Panc1 (cell line): ENCODE results near the gene MAMSTR. TPM values are rescaled to one million over a fixed set of nuclear protein-coding genes. Genes with fewer than 3 reads are reported as not detected.

ENCODE experiments used
- ATAC-seq: fragments of 200-7000 bp; cut with Tn5 transposase; 2 replicates; pipeline ENCODE4 v1.9.1; 2020; ENCODE audit warnings: mild to moderate bottlenecking, moderate library complexity
- BruUV-seq: library from RNA; stranded (reverse); fragments of 400-500 nt; replicated peaks from 2 replicates; lab custom pipeline; 2021; lab: Mats Ljungman, UMichigan
- CTCF ChIA-PET: fragments of 300-600 bp; sonication (Branson Sonifier 250); formaldehyde crosslinking; loops from one replicate; lab custom pipeline; 2022; ENCODE audit warnings: antibody characterized with exemption; lab: Charles Lee
- POLR2A ChIA-PET: fragments of 300-600 bp; sonication (Branson Sonifier 250); formaldehyde crosslinking; loops from one replicate; lab custom pipeline; 2022; ENCODE audit warnings: antibody characterized with exemption; lab: Charles Lee
- DNase-seq: peaks from one replicate; pipeline ENCODE4 v3.0.0-alpha.2; 2010; ENCODE audit warnings: low read depth, low spot score
- H3K27ac ChIP-seq: 2 replicates; pipeline ENCODE4 v1.5.1; 2011; ENCODE audit warnings: mild to moderate bottlenecking, low read length, inconsistent platforms
- H3K27me3 ChIP-seq: fragments of 200-500 bp; sonication (Bioruptor generic); 2 replicates; pipeline ENCODE4 v1.6.0; 2014; ENCODE audit warnings: low read length, inconsistent platforms; ENCODE audit not compliant: control insufficient read depth, insufficient read depth
- H3K36me3 ChIP-seq: fragments of 200-500 bp; sonication (Bioruptor generic); 2 replicates; pipeline ENCODE4 v1.5.1; 2014; ENCODE audit warnings: inconsistent platforms, mild to moderate bottlenecking, low read length, moderate library complexity; ENCODE audit not compliant: control insufficient read depth, insufficient read depth
- H3K4me1 ChIP-seq: 2 replicates; pipeline ENCODE4 v1.5.1; 2011; ENCODE audit warnings: inconsistent platforms, mild to moderate bottlenecking, low read length, moderate library complexity; ENCODE audit not compliant: control insufficient read depth, insufficient read depth
- H3K4me3 ChIP-seq, 2 experiments: 2 replicates each; pipeline ENCODE4 v1.5.1; 2011 to 2012; ENCODE audit warnings: low read depth in 2 of 2, low read length in 2 of 2, mild to moderate bottlenecking in 2 of 2, inconsistent platforms in 1 of 2, moderate library complexity in 1 of 2
- H3K9me3 ChIP-seq: fragments of 200-500 bp; sonication (Bioruptor generic); 2 replicates; pipeline ENCODE4 v1.5.1; 2014; ENCODE audit warnings: low read depth, mild to moderate bottlenecking, inconsistent platforms, low read length, moderate library complexity; ENCODE audit not compliant: control insufficient read depth, insufficient read depth
- POLR2AphosphoS5 ChIP-seq: IDR thresholded peaks from 2 replicates; pipeline ENCODE4 v1.6.1; 2012; ENCODE audit warnings: mild to moderate bottlenecking, low read depth, low read length, moderate library complexity
- TCF7L2 ChIP-seq: IDR thresholded peaks from 2 replicates; pipeline ENCODE4 v1.6.1; 2011; ENCODE audit warnings: mild to moderate bottlenecking, low read depth, low read length, inconsistent platforms
- in situ Hi-C: cut with HindIII; loops from 2 replicates; pipeline ENCODE4 v1.10.0; 2016; ENCODE audit warnings: low sequenced_read_pairs, low pct_unique_long_range_greater_than_20kb
- intact Hi-C: fragments of 100-400 bp; cut with micrococcal nuclease; formaldehyde crosslinking; loops from one replicate; pipeline ENCODE4 v1.10.0; 2022; ENCODE audit not compliant: unreplicated experiment
- total RNA-seq: library from RNA; stranded (reverse); gene quantifications from one replicate; pipeline ENCODE4 v1.2.1, GENCODE V29; 2021; ENCODE audit not compliant: unreplicated experiment
- TF ChIP-seq, protein P1 (sequence below), 2 experiments: IDR thresholded peaks; 2 replicates each; pipeline ENCODE4 v1.6.1; 2011 to 2012; ENCODE audit warnings: low read depth in 2 of 2, control low read depth in 1 of 2, low read length in 1 of 2, mild to moderate bottlenecking in 1 of 2, moderate library complexity in 1 of 2; ENCODE audit not compliant: insufficient read depth in 1 of 2
- TF ChIP-seq, protein P2 (sequence below): fragments of 450-650 bp; IDR thresholded peaks from 2 replicates; pipeline ENCODE4 v1.5.1; 2017; ENCODE audit warnings: mild to moderate bottlenecking

Gene MAMSTR
- total RNA-seq, 1 experiment from 2014 or later: 3.3 TPM

DNA sequence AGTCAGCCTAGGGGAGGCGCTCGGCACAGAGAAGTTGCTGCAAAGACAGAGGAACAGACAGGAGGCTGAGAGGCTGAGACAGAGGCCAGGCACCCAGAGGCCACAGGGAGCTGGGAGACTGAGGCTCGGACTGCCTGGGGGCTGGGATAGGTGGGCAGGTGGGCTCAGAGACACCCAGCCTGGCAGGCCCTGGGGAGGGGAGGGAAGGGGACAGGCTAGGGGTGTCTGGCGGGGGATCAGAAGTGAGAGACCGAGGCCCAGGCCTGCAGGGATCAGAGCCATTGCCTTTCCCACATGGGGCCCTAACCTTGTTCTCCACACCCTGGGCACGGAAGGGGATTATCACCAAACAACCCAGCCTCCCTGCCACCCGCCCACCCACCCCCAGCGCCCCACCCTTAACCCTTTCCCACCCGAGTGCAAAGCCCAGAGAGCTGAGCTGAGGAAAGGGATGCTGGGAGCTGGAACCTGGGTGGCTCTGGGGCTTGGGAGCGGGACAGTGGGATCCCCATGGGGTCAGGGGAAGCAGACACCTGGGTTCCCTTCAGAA lies 48.0 kb downstream of the MAMSTR start:
- no peak overlapping the region for H3K4me3 ChIP-seq
- no peak for ATAC-seq
- CTCF ChIA-PET: no interaction called here

GRCh38 chr19:48670699-48671445 lies 48.7 kb downstream of the MAMSTR start:
- intact Hi-C loops (no loop called here), in situ Hi-C loops (no loop called here)
- Histone ChIP-seq H3K36me3 (no peaks in the 10 kb centered on the region), H3K27me3 (no peaks in the 10 kb centered on the region), H3K9me3 (no peaks in the 10 kb centered on the region), H3K4me1 (no peaks in the 10 kb centered on the region), H3K27ac (no peak overlapping the region), H3K4me3 (no peak overlapping the region)
- POLR2A ChIA-PET: no interaction called here
- CTCF ChIA-PET: no interaction called here
- BruUV-seq: no TSS peak
- DNase-seq: no peak
- no peak for ATAC-seq
- TF ChIP-seq, protein P1, sequence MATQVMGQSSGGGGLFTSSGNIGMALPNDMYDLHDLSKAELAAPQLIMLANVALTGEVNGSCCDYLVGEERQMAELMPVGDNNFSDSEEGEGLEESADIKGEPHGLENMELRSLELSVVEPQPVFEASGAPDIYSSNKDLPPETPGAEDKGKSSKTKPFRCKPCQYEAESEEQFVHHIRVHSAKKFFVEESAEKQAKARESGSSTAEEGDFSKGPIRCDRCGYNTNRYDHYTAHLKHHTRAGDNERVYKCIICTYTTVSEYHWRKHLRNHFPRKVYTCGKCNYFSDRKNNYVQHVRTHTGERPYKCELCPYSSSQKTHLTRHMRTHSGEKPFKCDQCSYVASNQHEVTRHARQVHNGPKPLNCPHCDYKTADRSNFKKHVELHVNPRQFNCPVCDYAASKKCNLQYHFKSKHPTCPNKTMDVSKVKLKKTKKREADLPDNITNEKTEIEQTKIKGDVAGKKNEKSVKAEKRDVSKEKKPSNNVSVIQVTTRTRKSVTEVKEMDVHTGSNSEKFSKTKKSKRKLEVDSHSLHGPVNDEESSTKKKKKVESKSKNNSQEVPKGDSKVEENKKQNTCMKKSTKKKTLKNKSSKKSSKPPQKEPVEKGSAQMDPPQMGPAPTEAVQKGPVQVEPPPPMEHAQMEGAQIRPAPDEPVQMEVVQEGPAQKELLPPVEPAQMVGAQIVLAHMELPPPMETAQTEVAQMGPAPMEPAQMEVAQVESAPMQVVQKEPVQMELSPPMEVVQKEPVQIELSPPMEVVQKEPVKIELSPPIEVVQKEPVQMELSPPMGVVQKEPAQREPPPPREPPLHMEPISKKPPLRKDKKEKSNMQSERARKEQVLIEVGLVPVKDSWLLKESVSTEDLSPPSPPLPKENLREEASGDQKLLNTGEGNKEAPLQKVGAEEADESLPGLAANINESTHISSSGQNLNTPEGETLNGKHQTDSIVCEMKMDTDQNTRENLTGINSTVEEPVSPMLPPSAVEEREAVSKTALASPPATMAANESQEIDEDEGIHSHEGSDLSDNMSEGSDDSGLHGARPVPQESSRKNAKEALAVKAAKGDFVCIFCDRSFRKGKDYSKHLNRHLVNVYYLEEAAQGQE (IDR thresholded peaks at IDR 0.05; ENCODE audit: insufficient read depth in 1 of 2, low read depth in 2 of 2, low read length in 1 of 2): no peak
- TF ChIP-seq POLR2AphosphoS5 (no peak), TCF7L2 (no peak)
- TF ChIP-seq, protein P2, sequence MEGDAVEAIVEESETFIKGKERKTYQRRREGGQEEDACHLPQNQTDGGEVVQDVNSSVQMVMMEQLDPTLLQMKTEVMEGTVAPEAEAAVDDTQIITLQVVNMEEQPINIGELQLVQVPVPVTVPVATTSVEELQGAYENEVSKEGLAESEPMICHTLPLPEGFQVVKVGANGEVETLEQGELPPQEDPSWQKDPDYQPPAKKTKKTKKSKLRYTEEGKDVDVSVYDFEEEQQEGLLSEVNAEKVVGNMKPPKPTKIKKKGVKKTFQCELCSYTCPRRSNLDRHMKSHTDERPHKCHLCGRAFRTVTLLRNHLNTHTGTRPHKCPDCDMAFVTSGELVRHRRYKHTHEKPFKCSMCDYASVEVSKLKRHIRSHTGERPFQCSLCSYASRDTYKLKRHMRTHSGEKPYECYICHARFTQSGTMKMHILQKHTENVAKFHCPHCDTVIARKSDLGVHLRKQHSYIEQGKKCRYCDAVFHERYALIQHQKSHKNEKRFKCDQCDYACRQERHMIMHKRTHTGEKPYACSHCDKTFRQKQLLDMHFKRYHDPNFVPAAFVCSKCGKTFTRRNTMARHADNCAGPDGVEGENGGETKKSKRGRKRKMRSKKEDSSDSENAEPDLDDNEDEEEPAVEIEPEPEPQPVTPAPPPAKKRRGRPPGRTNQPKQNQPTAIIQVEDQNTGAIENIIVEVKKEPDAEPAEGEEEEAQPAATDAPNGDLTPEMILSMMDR: no peak

More for the DNA sequence above, 48.0 kb downstream of the MAMSTR start:
- H3K27me3 ChIP-seq: no peaks in the 10 kb centered on the region
- no peaks in the 10 kb centered on the region for H3K4me1 ChIP-seq
- no peak overlapping the region for H3K27ac ChIP-seq
- TF ChIP-seq TCF7L2 (no peak), POLR2AphosphoS5 (no peak)
- POLR2A ChIA-PET: no interaction called here
- no peaks in the 10 kb centered on the region for H3K9me3 ChIP-seq
- BruUV-seq: no TSS peak
- no peak for DNase-seq
- intact Hi-C loops (no loop called here), in situ Hi-C loops (no loop called here)
- no peaks in the 10 kb centered on the region for H3K36me3 ChIP-seq
